GM12878 (cell line): Measurements from ENCODE around the gene KISS1. TPM values are rescaled to one million over a fixed set of nuclear protein-coding genes. Genes with fewer than 3 reads are reported as not detected.

Experiments used
- ATAC-seq: fragments of 200-7000 bp; cut with Tn5 transposase; 3 replicates; pipeline ENCODE4 v1.9.1; 2020; ENCODE audit warnings: mild to moderate bottlenecking, moderate library complexity
- BruUV-seq: library from RNA; stranded (reverse); fragments of 400-500 nt; replicated peaks from 2 replicates; lab custom pipeline; 2021; lab: Mats Ljungman, UMichigan
- CTCF ChIA-PET: fragments of 300-600 bp; sonication (Branson Sonifier 250); formaldehyde crosslinking; extraction: SDS; loops from one replicate; lab custom pipeline; 2021; ENCODE audit warnings: inconsistent platforms; lab: Yijun Ruan, JAX
- POLR2A ChIA-PET: fragments of 350-600 bp; formaldehyde crosslinking; extraction: SDS; loops from one replicate; lab custom pipeline; 2021; ENCODE audit warnings: inconsistent platforms; lab: Charles Lee
- RAD21 ChIA-PET: fragments of 300-600 bp; sonication (Branson Sonifier 250); formaldehyde crosslinking; loops from one replicate; lab custom pipeline; 2023; ENCODE audit warnings: antibody characterized with exemption; ENCODE audit not compliant: unreplicated experiment; lab: Charles Lee
- SMC1A ChIA-PET: fragments of 300-600 bp; sonication (Branson Sonifier 250); formaldehyde crosslinking; loops from one replicate; lab custom pipeline; 2023; ENCODE audit not compliant: unreplicated experiment, uncharacterized antibody; lab: Charles Lee
- DNase-seq: peaks from one replicate; pipeline ENCODE4 v3.0.0-alpha.2; 2011; ENCODE audit warnings: low read depth, low spot score
- FAIRE-seq: peaks from 3 replicates; lab custom pipeline; 2011; peaks lifted over from hg19 to GRCh38; lab: Jason Lieb, UNC
- H2AFZ ChIP-seq: 2 replicates; pipeline ENCODE4 v1.6.0; 2011; ENCODE audit warnings: low read depth, low read length, control low read depth; ENCODE audit not compliant: control insufficient read depth
- H3K27ac ChIP-seq: 2 replicates; pipeline ENCODE4 v1.5.1; 2011; ENCODE audit warnings: control low read depth; ENCODE audit not compliant: control insufficient read depth, insufficient read depth
- H3K27me3 ChIP-seq, 2 experiments: replicated peaks in 1 of 2; 2 replicates each; pipeline versions ENCODE4 v1.6.0 to v1.6.1; 2011; ENCODE audit warnings: low read length in 1 of 2; ENCODE audit not compliant: control insufficient read depth in 2 of 2, insufficient read depth in 2 of 2
- H3K36me3 ChIP-seq, 2 experiments: 2 replicates each; pipeline ENCODE4 v1.5.1; 2011; ENCODE audit warnings: low read length in 1 of 2; ENCODE audit not compliant: control insufficient read depth in 2 of 2, insufficient read depth in 2 of 2
- H3K4me1 ChIP-seq: 2 replicates; pipeline ENCODE4 v1.6.1; 2011; ENCODE audit warnings: mild to moderate bottlenecking, low read length, moderate library complexity, mixed read lengths; ENCODE audit not compliant: control insufficient read depth, insufficient read depth
- H3K4me2 ChIP-seq: 2 replicates; pipeline ENCODE4 v1.6.0; 2011; ENCODE audit warnings: control low read depth; ENCODE audit not compliant: control insufficient read depth, insufficient read depth
- H3K4me3 ChIP-seq: fragments of 200-600 bp; sonication (generic); 2 replicates; pipeline ENCODE4 v1.5.1; 2016
- H3K79me2 ChIP-seq: 2 replicates; pipeline ENCODE4 v1.6.0; 2011; ENCODE audit warnings: low read length; ENCODE audit not compliant: control insufficient read depth, insufficient read depth
- H3K9ac ChIP-seq: 2 replicates; pipeline ENCODE4 v1.8.0; 2011; ENCODE audit warnings: low read length, control low read depth, mixed read lengths; ENCODE audit not compliant: control insufficient read depth, insufficient read depth
- H3K9me3 ChIP-seq: replicated peaks from 3 replicates; pipeline ENCODE4 v1.5.1; 2011; ENCODE audit warnings: mild to moderate bottlenecking, low read length; ENCODE audit not compliant: control insufficient read depth, insufficient read depth
- H4K20me1 ChIP-seq: 2 replicates; pipeline ENCODE4 v1.6.0; 2011; ENCODE audit not compliant: control insufficient read depth, insufficient read depth
- BCLAF1 ChIP-seq: fragments of 450-650 bp; IDR thresholded peaks from 2 replicates; pipeline ENCODE4 v1.6.1; 2017; ENCODE audit warnings: antibody characterized with exemption, mild to moderate bottlenecking, moderate library complexity
- CREM ChIP-seq: IDR thresholded peaks from 2 replicates; pipeline ENCODE4 v1.6.1; 2014; ENCODE audit warnings: antibody characterized with exemption, low read depth
- CUX1 ChIP-seq: IDR thresholded peaks from 2 replicates; pipeline ENCODE4 v1.6.1; 2012; ENCODE audit warnings: improper control_type of control experiment, low read depth, low read length; ENCODE audit not compliant: insufficient replicate concordance
- E4F1 ChIP-seq: fragments of 450-650 bp; IDR thresholded peaks from 2 replicates; pipeline ENCODE4 v1.6.1; 2018; ENCODE audit warnings: borderline replicate concordance, mild to moderate bottlenecking; ENCODE audit not compliant: partially characterized antibody
- ESRRA ChIP-seq: IDR thresholded peaks from 2 replicates; pipeline ENCODE4 v1.6.1; 2012; ENCODE audit warnings: mild to moderate bottlenecking, low read length, improper control_type of control experiment
- GABPA ChIP-seq: IDR thresholded peaks from 2 replicates; pipeline ENCODE4 v1.6.1; 2014; ENCODE audit warnings: antibody characterized with exemption, low read depth, mild to moderate bottlenecking, inconsistent platforms
- JUND ChIP-seq: IDR thresholded peaks from 2 replicates; pipeline ENCODE4 v1.6.1; 2012; ENCODE audit warnings: low read depth, mild to moderate bottlenecking, low read length, improper control_type of control experiment, moderate library complexity
- NR2C1 ChIP-seq: fragments of 450-650 bp; IDR thresholded peaks from 2 replicates; pipeline ENCODE4 v1.6.1; 2017; ENCODE audit warnings: antibody characterized with exemption, mild to moderate bottlenecking, moderate library complexity
- PAX8 ChIP-seq: fragments of 450-650 bp; IDR thresholded peaks from 2 replicates; pipeline ENCODE4 v1.6.1; 2017; ENCODE audit warnings: mild to moderate bottlenecking, moderate library complexity
- POLR2AphosphoS5 ChIP-seq: IDR thresholded peaks from 2 replicates; pipeline ENCODE4 v1.6.1; 2011; ENCODE audit warnings: mild to moderate bottlenecking, low read length, inconsistent platforms
- RBBP5 ChIP-seq: fragments of 200-600 bp; sonication (generic); conservative IDR thresholded peaks from 2 replicates; pipeline ENCODE4 v1.6.1; 2016
- SMC3 ChIP-seq: IDR thresholded peaks from 2 replicates; pipeline ENCODE4 v1.6.1; 2011; ENCODE audit warnings: low read length, improper control_type of control experiment, borderline replicate concordance
- STAT1 ChIP-seq: fragments of 450-650 bp; conservative IDR thresholded peaks from 2 replicates; pipeline ENCODE4 v1.6.1; 2014; ENCODE audit warnings: antibody characterized with exemption, mild to moderate bottlenecking
- whole genome bisulfite sequencing: methylation state at CpG from one replicate; pipeline ENCODE4 v1.1.6; 2016; ENCODE audit warnings: low lambda C conversion rate; ENCODE audit not compliant: insufficient replicate concordance, insufficient coverage; ENCODE audit errors: missing lambda C conversion rate; 5-methylcytosine and 5-hydroxymethylcytosine counted together
- in situ Hi-C: fragments of 300-500 bp; cut with MboI; formaldehyde crosslinking; loops from 9 replicates; pipeline ENCODE4 v1.14.3; 2018; ENCODE audit warnings: mixed read lengths
- intact Hi-C: fragments of 100-400 bp; cut with micrococcal nuclease; formaldehyde crosslinking; loops from one replicate; pipeline ENCODE4 v1.14.2; 2022; ENCODE audit not compliant: unreplicated experiment
- polyA plus RNA-seq, 11 experiments: library from polyadenylated mRNA; depleted of rRNA in 4 of 11; unstranded in 6 of 11; stranded (reverse) in 5 of 11; fragments of >200 nt; fragmentation: Nextera tagmentation in 4 of 11; fragmentation: Illumina TruSeq in 1 of 11; extraction: Ambion mirVana in 4 of 11; extraction: Trizol in 1 of 11; gene quantifications; 1 replicate in 1 of 11; 2 replicates in 10 of 11; pipeline versions ENCODE4 v1.2.1 to v1.2.3, GENCODE V29; 2011 to 2016; ENCODE audit warnings: inconsistent platforms in 2 of 11, missing spikeins in 2 of 11, low read depth in 1 of 11
- total RNA-seq, 4 experiments: library from RNA; depleted of rRNA in 3 of 4; stranded (reverse); fragments of >200 nt in 3 of 4; fragmentation: Illumina TruSeq in 1 of 4; extraction: Trizol in 1 of 4; gene quantifications; 2 replicates each; pipeline versions ENCODE4 v1.2.1 to v1.2.3, GENCODE V29; 2013 to 2021

The KISS1 gene
- total and polyA plus RNA-seq, 10 of the 15 experiments (the other 5 are each of a cell fraction or from before 2014, with no cell fraction given): not detected

GRCh38 chr1:204149635-204150565 is 46.4 kb downstream of the KISS1 start:
- H3K9me3 ChIP-seq: no peaks in the 10 kb centered on the region
- ChIA-PET SMC1A (interaction anchor here (1.3 kb wide), 1 partner anchor 21 kb away, joined by 3 read pairs; no protein-coding TSS in a partner anchor), CTCF (interaction anchor here (1.0 to 1.1 kb wide), 3 partner anchors 13 to 249 kb away, joined by 3 to 4 read pairs (median 3); no protein-coding TSS in a partner anchor), POLR2A (no interaction called here), RAD21 (no interaction called here)
- BruUV-seq: no TSS peak
- 60% methylated on average over 16 of the region's 16 CpGs for WGBS
- no peak overlapping the region for H3K4me3 ChIP-seq
- H2AFZ ChIP-seq: no peak overlapping the region
- no peaks in the 10 kb centered on the region for H3K79me2 ChIP-seq
- FAIRE-seq: no peak
- no peaks in the 10 kb centered on the region for H3K4me1 ChIP-seq
- no peak for DNase-seq
- in situ Hi-C loops: no loop called here
- no peaks in the 10 kb centered on the region for H3K36me3 ChIP-seq
- no peak overlapping the region for H3K4me2 ChIP-seq
- ATAC-seq: no peak
- H3K9ac ChIP-seq: no peak overlapping the region
- peaks cover 5 to 7% of the 10 kb centered on the region in 2 experiments; a peak in 3 of 4 replicates for H3K27me3 ChIP-seq
- no peak overlapping the region for H3K27ac ChIP-seq
- H4K20me1 ChIP-seq: no peaks in the 10 kb centered on the region
- intact Hi-C loops: no loop called here
- TF ChIP-seq BCLAF1 (no peak), GABPA (no peak), SMC3 (no peak), ESRRA (no peak), NR2C1 (no peak), E4F1 (no peak), STAT1 (no peak), PAX8 (no peak), CUX1 (no peak), RBBP5 (no peak), CREM (no peak), POLR2AphosphoS5 (no peak), JUND (no peak)
